Measurements from ENCODE around the gene ANKRD24. TPM values are rescaled to one million over a fixed set of nuclear protein-coding genes. Genes with fewer than 3 reads are reported as not detected.

ANKRD24 gene
- total RNA-seq: 0.33 and 1.2 TPM in 2 replicates

GRCh38 chr19:4182084-4182810 lies at the start of gene ANKRD24, which contains the start of gene SIRT6:
ANKRD24 (plus strand) TSS chr19:4182689; CDS start chr19:4186426, 3,737 bp downstream.
SIRT6 (minus strand) TSS chr19:4182563; CDS start chr19:4182539, 24 bp downstream.

GRCh38 chr19:4229179-4229931 lies 46.9 kb downstream of the ANKRD24 start, which contains the start of gene EBI3:
EBI3 (plus strand) TSS chr19:4229523; CDS start chr19:4229551, 28 bp downstream.

GRCh38 chr19:4246767-4247593 lies 64.5 kb downstream of the ANKRD24 start, which contains the start of gene YJU2:
YJU2 (plus strand) TSS chr19:4247080; CDS start chr19:4247147, 67 bp downstream.

Other genes starting within 250 kb of the ANKRD24 start
- not detected in 2 replicates for gene NMRK2, start 249.6 kb upstream of the ANKRD24 start, total RNA-seq
- 133 and 147 TPM in 2 replicates for gene DAPK3, start 211.6 kb upstream of the ANKRD24 start, total RNA-seq
- 2,814 and 3,752 TPM in 2 replicates for gene EEF2, start 197.2 kb upstream of the ANKRD24 start, total RNA-seq
- gene PIAS4, start 175.0 kb upstream of the ANKRD24 start, total RNA-seq: 10.7 and 12.5 TPM in 2 replicates
- 28.7 and 29.7 TPM in 2 replicates for gene ZBTB7A, start 115.8 kb upstream of the ANKRD24 start, total RNA-seq
- 127 and 160 TPM in 2 replicates for gene MAP2K2, start 58.6 kb upstream of the ANKRD24 start, total RNA-seq
- under 0.01 TPM in 1 of 2 replicates, not detected in the other for gene CREB3L3, start 29.1 kb upstream of the ANKRD24 start, total RNA-seq
- 14.7 and 21.5 TPM in 2 replicates for gene SIRT6, start 126 bp upstream of the ANKRD24 start, total RNA-seq
- gene EBI3, start 46.8 kb downstream of the ANKRD24 start, total RNA-seq: not detected in 2 replicates
- gene YJU2, start 64.4 kb downstream of the ANKRD24 start, total RNA-seq: 18.2 and 22.7 TPM in 2 replicates
- not detected in 2 replicates for gene SHD, start 96.6 kb downstream of the ANKRD24 start, total RNA-seq
- gene TMIGD2, start 119.7 kb downstream of the ANKRD24 start, total RNA-seq: not detected in 2 replicates
- 15.5 and 24.5 TPM in 2 replicates for gene FSD1, start 121.9 kb downstream of the ANKRD24 start, total RNA-seq
- 5.9 and 7.5 TPM in 2 replicates for gene STAP2, start 156.1 kb downstream of the ANKRD24 start, total RNA-seq
- 5.6 and 7.9 TPM in 2 replicates for gene MPND, start 160.9 kb downstream of the ANKRD24 start, total RNA-seq
- gene SH3GL1, start 217.9 kb downstream of the ANKRD24 start, total RNA-seq: 29.1 and 36.1 TPM in 2 replicates
- 10.1 and 29.7 TPM in 2 replicates for gene CHAF1A, start 220.0 kb downstream of the ANKRD24 start, total RNA-seq

Measured in uterine smooth muscle cell (primary cell).